Suprapubic skin (tissue), 4 donors: ENCODE results near the gene GREB1L.

ENCODE experiments used
- CTCF ChIP-seq, 2 donors: fragments of 200-600 bp in 1 of 2; fragments of 450-650 bp in 1 of 2; sonication (generic) in 1 of 2; IDR thresholded peaks; one replicate each; pipeline ENCODE4 v1.5.1; 2016 to 2019; ENCODE audit warnings: antibody characterized with exemption in 2 of 2, mild to moderate bottlenecking in 1 of 2, moderate library complexity in 1 of 2
- EP300 ChIP-seq: sonication (generic); formaldehyde crosslinking; IDR thresholded peaks from one replicate; pipeline ENCODE4 v1.6.1; 2017; ENCODE audit warnings: antibody characterized with exemption
- POLR2A ChIP-seq, 2 donors: fragments of 450-650 bp; IDR thresholded peaks; one replicate each; pipeline ENCODE4 v1.6.1; 2017; ENCODE audit warnings: antibody characterized with exemption in 2 of 2, mild to moderate bottlenecking in 2 of 2, moderate library complexity in 2 of 2
- POLR2AphosphoS5 ChIP-seq, 3 donors: sonication (generic); formaldehyde crosslinking; IDR thresholded peaks; one replicate each; pipeline ENCODE4 v1.6.1; 2017; ENCODE audit warnings: antibody characterized with exemption in 3 of 3

GRCh38 chr18:21441670-21442069 is 199.6 kb downstream of the GREB1L start:
- no peak for TF ChIP-seq EP300
- no peak for TF ChIP-seq CTCF (IDR thresholded peaks at IDR 0.05)
- TF ChIP-seq POLR2A (IDR thresholded peaks at IDR 0.05), result no peak
- TF ChIP-seq POLR2AphosphoS5 (IDR thresholded peaks at IDR 0.05), result no peak
